HepG2 (cell line): ENCODE measurements around the gene ZNF444. TPM values are rescaled to one million over a fixed set of nuclear protein-coding genes. Genes with fewer than 3 reads are reported as not detected.
A peak's percentile ranks its signal among the peaks of the same experiment; 100 is the strongest.

Experiments used
- ARNTL ChIP-seq: sonication (generic); formaldehyde crosslinking; IDR thresholded peaks from 2 replicates; pipeline ENCODE4 v1.4.0; 2020; ENCODE audit warnings: mild to moderate bottlenecking, missing genetic modification reagents
- CENPT ChIP-seq: sonication (generic); formaldehyde crosslinking; IDR thresholded peaks from 2 replicates; pipeline ENCODE4 v1.8.0; 2022; ENCODE audit warnings: low read depth, mild to moderate bottlenecking, moderate library complexity, missing genetic modification reagents
- CREB1 ChIP-seq, 2 experiments: fragments of 450-650 bp in 1 of 2; IDR thresholded peaks; 2 replicates each; pipeline ENCODE4 v1.6.1; 2016 to 2017; ENCODE audit warnings: control low read depth in 1 of 2, mild to moderate bottlenecking in 1 of 2, missing compliant biosample characterization in 1 of 2, missing genetic modification characterization in 1 of 2
- CSRNP2 ChIP-seq: sonication (generic); formaldehyde crosslinking; conservative IDR thresholded peaks from 2 replicates; pipeline ENCODE4 v1.8.0; 2022; ENCODE audit warnings: low read depth, missing genetic modification reagents
- EP300 ChIP-seq, 3 experiments: sonication (generic) in 1 of 3; formaldehyde crosslinking in 1 of 3; IDR thresholded peaks; 2 replicates each; pipeline versions ENCODE4 v1.5.1 to v1.6.1; 2011 to 2020; ENCODE audit warnings: low read depth in 2 of 3, low read length in 2 of 3, borderline replicate concordance in 1 of 3, improper control_type of control experiment in 1 of 3, mild to moderate bottlenecking in 1 of 3, missing genetic modification reagents in 1 of 3, moderate library complexity in 1 of 3
- ETV5 ChIP-seq: IDR thresholded peaks from 2 replicates; pipeline ENCODE4 v1.6.1; 2018; ENCODE audit warnings: missing biosample characterization, missing genetic modification reagents, inconsistent platforms, borderline replicate concordance
- MAFK ChIP-seq, 2 experiments: IDR thresholded peaks in 1 of 2; conservative IDR thresholded peaks in 1 of 2; 2 replicates each; pipeline ENCODE4 v1.6.1; 2011; ENCODE audit warnings: improper control_type of control experiment in 2 of 2, low read length in 2 of 2
- MED1 ChIP-seq: sonication (generic); formaldehyde crosslinking; IDR thresholded peaks from 2 replicates; pipeline ENCODE4 v1.4.0; 2020; ENCODE audit warnings: missing genetic modification reagents
- POLR2AphosphoS2 ChIP-seq: IDR thresholded peaks from 2 replicates; pipeline ENCODE4 v1.6.1; 2011; ENCODE audit warnings: low read depth, low read length, improper control_type of control experiment
- RARG ChIP-seq: sonication (generic); formaldehyde crosslinking; IDR thresholded peaks from 2 replicates; pipeline ENCODE4 v1.4.0; 2020; ENCODE audit warnings: low read depth, mild to moderate bottlenecking, missing genetic modification reagents
- RELA ChIP-seq: sonication (generic); formaldehyde crosslinking; IDR thresholded peaks from 2 replicates; pipeline ENCODE4 v1.4.0; 2020; ENCODE audit warnings: missing genetic modification reagents
- RFX3 ChIP-seq: IDR thresholded peaks from 2 replicates; pipeline ENCODE4 v1.6.1; 2016; ENCODE audit warnings: missing biosample characterization, missing genetic modification reagents
- SP5 ChIP-seq: IDR thresholded peaks from 2 replicates; pipeline ENCODE4 v1.6.1; 2016; ENCODE audit warnings: low read depth, borderline replicate concordance
- SRY ChIP-seq: sonication (generic); formaldehyde crosslinking; IDR thresholded peaks from 2 replicates; pipeline ENCODE4 v1.8.0; 2022; ENCODE audit warnings: mild to moderate bottlenecking, missing genetic modification reagents
- TAF15 ChIP-seq: fragments of 200-400 bp; formaldehyde crosslinking; IDR thresholded peaks from one replicate; pipeline ENCODE4 v1.6.1; 2018; ENCODE audit warnings: mild to moderate bottlenecking, low read depth, low read length; ENCODE audit not compliant: poor library complexity, severe bottlenecking
- TARDBP ChIP-seq: sonication (generic); formaldehyde crosslinking; IDR thresholded peaks from 2 replicates; pipeline ENCODE4 v1.8.0; 2022; ENCODE audit warnings: mild to moderate bottlenecking, missing genetic modification reagents
- WIZ ChIP-seq: sonication (generic); formaldehyde crosslinking; IDR thresholded peaks from 2 replicates; pipeline ENCODE4 v1.5.1; 2020; ENCODE audit warnings: mild to moderate bottlenecking, missing genetic modification reagents
- ZNF20 ChIP-seq: sonication (generic); formaldehyde crosslinking; IDR thresholded peaks from 2 replicates; pipeline ENCODE4 v1.4.0; 2020; ENCODE audit warnings: mild to moderate bottlenecking, moderate library complexity, missing genetic modification reagents
- ZNF256 ChIP-seq: sonication (generic); formaldehyde crosslinking; conservative IDR thresholded peaks from 2 replicates; pipeline ENCODE4 v1.4.0; 2020; ENCODE audit warnings: missing genetic modification reagents
- ZNF343 ChIP-seq: sonication (generic); formaldehyde crosslinking; IDR thresholded peaks from 2 replicates; pipeline ENCODE4 v1.4.0; 2020; ENCODE audit warnings: mild to moderate bottlenecking, missing genetic modification reagents
- ZNF446 ChIP-seq: sonication (generic); formaldehyde crosslinking; IDR thresholded peaks from 2 replicates; pipeline ENCODE4 v1.5.0; 2020; ENCODE audit warnings: mild to moderate bottlenecking, missing genetic modification reagents
- ZNF543 ChIP-seq: sonication (generic); formaldehyde crosslinking; IDR thresholded peaks from 2 replicates; pipeline ENCODE4 v1.4.0; 2020; ENCODE audit warnings: mild to moderate bottlenecking, missing genetic modification reagents
- ZNF605 ChIP-seq: sonication (generic); formaldehyde crosslinking; IDR thresholded peaks from 2 replicates; pipeline ENCODE4 v1.8.0; 2022; ENCODE audit warnings: mild to moderate bottlenecking, missing genetic modification reagents
- ZNF614 ChIP-seq: IDR thresholded peaks from 2 replicates; pipeline ENCODE4 v1.6.1; 2018; ENCODE audit warnings: missing biosample characterization, missing genetic modification reagents, inconsistent platforms, borderline replicate concordance
- ZNF740 ChIP-seq: sonication (generic); formaldehyde crosslinking; IDR thresholded peaks from 2 replicates; pipeline ENCODE4 v1.4.0; 2020; ENCODE audit warnings: missing genetic modification reagents
- ZSCAN20 ChIP-seq: sonication (generic); formaldehyde crosslinking; IDR thresholded peaks from 2 replicates; pipeline ENCODE4 v1.4.0; 2020; ENCODE audit warnings: missing genetic modification reagents, mild to moderate bottlenecking, borderline replicate concordance
- polyA plus RNA-seq, 8 experiments: library from polyadenylated mRNA; depleted of rRNA in 3 of 8; stranded (reverse) in 7 of 8; unstranded in 1 of 8; fragments of >200 nt; fragmentation: Illumina TruSeq in 4 of 8; extraction: Trizol in 4 of 8; gene quantifications; 2 replicates each; pipeline versions ENCODE4 v1.2.1 to v1.2.3, GENCODE V29; 2011 to 2016; ENCODE audit warnings: low read depth in 4 of 8, missing spikeins in 1 of 8, mixed read lengths in 1 of 8; ENCODE audit not compliant: insufficient read depth in 1 of 8
- total RNA-seq, 5 experiments: library from RNA; depleted of rRNA; stranded (reverse); fragments of >200 nt; fragmentation: Illumina TruSeq; extraction: Trizol; gene quantifications; 2 replicates each; pipeline ENCODE4 v1.2.3, GENCODE V29; 2016; ENCODE audit warnings: low read depth in 1 of 5

Gene ZNF444
- total and polyA plus RNA-seq, 2 of the 13 experiments (the other 11 are each of a cell fraction or from before 2014, with no cell fraction given) = 27.4 to 30.3 TPM

- no peak for TF ChIP-seq POLR2AphosphoS2
- peak; percentile 36; the same call in 1 of the 2 replicates for TF ChIP-seq ZNF614 (CRISPR knock-in tag)
- TF ChIP-seq RELA (CRISPR knock-in tag) = no peak
- no peak for TF ChIP-seq SRY
- peak; percentile 71; the same call in 1 of the 2 replicates for TF ChIP-seq ARNTL
- TF ChIP-seq ZSCAN20 (CRISPR knock-in tag) = no peak
- peak; percentile 76 for TF ChIP-seq TAF15
- peak; percentile 56 for TF ChIP-seq MED1 (CRISPR knock-in tag)
- TF ChIP-seq RFX3 (CRISPR knock-in tag) = no peak
- TF ChIP-seq ZNF256 (CRISPR knock-in tag) = no peak
- TF ChIP-seq EP300 (IDR thresholded peaks at IDR 0.05; ENCODE audit: low read depth in 2 of 2, low read length in 2 of 2) = no peak
- no peak for TF ChIP-seq EP300 (CRISPR knock-in tag; IDR thresholded peaks at IDR 0.05; ENCODE audit: borderline replicate concordance)
- TF ChIP-seq TARDBP (CRISPR knock-in tag) = peak; percentile 50; the same call in 1 of the 2 replicates
- no peak for TF ChIP-seq MAFK (conservative IDR thresholded peaks at IDR 0.05 in 1 of 2, IDR thresholded peaks at IDR 0.05 in 1 of 2; ENCODE audit: low read length in 2 of 2)
- TF ChIP-seq ZNF446 = 0 out of 2 replicates have a peak, but pooled peaks have one; percentile 17
- peak; percentile 95 for TF ChIP-seq ETV5 (CRISPR knock-in tag)
- TF ChIP-seq CREB1 (IDR thresholded peaks at IDR 0.05) = peak; percentile 63
- no peak; the same call in none of the 2 replicates for TF ChIP-seq CREB1 (CRISPR knock-in tag; IDR thresholded peaks at IDR 0.05)
- no peak for TF ChIP-seq ZNF20 (CRISPR knock-in tag)
- no peak for TF ChIP-seq RARG (CRISPR knock-in tag)
- TF ChIP-seq ZNF343 (CRISPR knock-in tag) = peak; percentile 62; the same call in 1 of the 2 replicates
- TF ChIP-seq SP5 = peak; percentile 72; the same call in 1 of the 2 replicates
- TF ChIP-seq CENPT = no peak
- TF ChIP-seq ZNF605 = peak; percentile 78
- TF ChIP-seq ZNF740 (CRISPR knock-in tag) = peak; percentile 96
- no peak for TF ChIP-seq WIZ (CRISPR knock-in tag)
- TF ChIP-seq CSRNP2 (CRISPR knock-in tag) = no peak
- TF ChIP-seq ZNF543 (CRISPR knock-in tag) = peak; percentile 88; the same call in 1 of the 2 replicates
These were observed 19.6 kb upstream of the ZNF444 start, which contains the start of gene ZNF787 (continued) for GRCh38 chr19:56121180-56122167.
